IPS DF 4.7 (cell line): ENCODE data around the gene MICU2.

ENCODE experiments used
- DNase-seq: peaks from one replicate; pipeline ENCODE4 v3.0.0-alpha.2; 2013; ENCODE audit warnings: low spot score; ENCODE audit errors: extremely low read depth

MICU2 gene, protein sequence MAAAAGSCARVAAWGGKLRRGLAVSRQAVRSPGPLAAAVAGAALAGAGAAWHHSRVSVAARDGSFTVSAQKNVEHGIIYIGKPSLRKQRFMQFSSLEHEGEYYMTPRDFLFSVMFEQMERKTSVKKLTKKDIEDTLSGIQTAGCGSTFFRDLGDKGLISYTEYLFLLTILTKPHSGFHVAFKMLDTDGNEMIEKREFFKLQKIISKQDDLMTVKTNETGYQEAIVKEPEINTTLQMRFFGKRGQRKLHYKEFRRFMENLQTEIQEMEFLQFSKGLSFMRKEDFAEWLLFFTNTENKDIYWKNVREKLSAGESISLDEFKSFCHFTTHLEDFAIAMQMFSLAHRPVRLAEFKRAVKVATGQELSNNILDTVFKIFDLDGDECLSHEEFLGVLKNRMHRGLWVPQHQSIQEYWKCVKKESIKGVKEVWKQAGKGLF

DNA sequence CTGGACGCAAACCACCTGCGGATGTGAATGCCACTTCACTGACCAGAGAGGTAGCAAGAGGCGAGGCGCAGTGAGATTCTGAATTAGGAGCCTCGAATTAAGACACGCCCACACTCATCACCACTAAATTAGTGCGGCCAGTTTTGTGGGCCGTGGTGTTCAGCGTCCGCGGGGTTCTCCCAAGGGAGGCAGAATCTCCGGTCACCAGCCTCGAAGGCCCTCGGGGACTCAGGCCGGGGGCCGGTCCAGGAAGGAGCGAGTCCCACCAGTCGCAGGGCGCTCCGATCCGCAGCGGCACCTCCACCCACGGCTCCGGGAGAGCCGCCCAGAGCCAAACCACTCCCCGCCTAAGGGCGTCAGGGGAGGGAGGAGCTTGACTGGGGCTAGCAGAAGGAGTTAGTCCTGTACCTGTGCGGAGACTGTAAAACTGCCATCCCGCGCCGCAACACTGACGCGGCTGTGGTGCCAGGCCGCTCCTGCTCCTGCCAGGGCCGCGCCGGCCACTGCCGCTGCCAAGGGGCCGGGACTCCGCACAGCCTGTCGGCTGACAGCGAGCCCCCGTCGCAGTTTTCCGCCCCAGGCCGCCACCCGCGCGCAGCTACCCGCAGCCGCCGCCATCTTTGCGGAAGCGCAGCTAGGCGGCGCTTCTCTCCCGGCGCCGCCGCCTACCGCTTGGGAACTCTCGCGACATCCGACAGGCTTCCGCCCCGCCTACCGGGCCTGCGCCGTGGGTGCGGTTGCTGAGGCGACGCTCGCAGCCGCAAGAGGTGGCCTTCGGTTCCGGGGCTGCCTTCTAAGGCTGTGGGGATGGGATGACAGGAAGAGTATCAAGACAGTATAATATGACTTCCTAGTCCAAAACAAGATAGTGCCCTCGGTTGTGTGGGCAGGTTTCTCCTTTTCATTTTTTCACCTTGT, at the start of gene MICU2:
Gene MICU2 (minus strand): TSS at position 640 of the 918 bp plus-strand sequence. CDS start 22 bp downstream, at position 618.
- peak; percentile 58 for DNase-seq

DNA sequence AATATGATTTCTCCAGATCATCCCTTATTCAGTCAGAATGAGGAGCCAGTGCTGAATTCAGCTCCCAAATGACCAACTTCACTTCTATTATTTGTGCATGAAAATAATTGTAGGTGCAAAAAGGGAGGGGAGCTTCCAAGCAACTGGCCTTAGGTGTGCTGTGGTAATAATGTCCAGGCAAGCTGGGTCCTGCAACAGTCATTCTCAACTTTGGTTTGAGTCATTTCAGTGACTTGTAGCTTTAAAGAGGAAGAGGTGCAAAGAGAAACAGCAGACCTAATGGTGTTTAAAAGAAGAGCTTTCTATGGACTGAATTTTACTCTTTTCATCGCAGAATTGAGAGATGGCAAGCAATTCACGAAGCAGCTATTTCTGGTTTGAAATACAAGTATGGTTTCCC, 37.7 kb upstream of the MICU2 start:
- DNase-seq: no peak

DNA sequence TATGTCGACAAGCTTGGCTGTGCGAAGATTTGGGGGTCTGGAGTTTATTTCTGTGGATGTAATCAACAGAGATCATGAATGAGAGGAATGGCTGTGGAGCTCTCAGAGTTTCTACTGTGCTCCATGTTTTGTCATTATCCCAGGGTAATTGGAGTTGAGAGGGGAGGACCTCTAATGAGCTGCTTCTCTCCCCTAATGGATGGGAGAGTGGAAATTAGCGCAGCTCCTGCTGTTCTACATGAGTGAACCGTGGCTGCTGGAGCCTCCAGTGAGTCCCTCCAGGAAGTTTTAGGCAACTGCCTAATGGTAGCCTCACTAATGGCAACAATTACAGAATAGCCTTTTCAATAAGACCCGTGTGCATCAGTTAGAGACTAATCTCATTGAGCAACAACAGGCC, 35.6 kb upstream of the MICU2 start:
- DNase-seq: no peak

DNA sequence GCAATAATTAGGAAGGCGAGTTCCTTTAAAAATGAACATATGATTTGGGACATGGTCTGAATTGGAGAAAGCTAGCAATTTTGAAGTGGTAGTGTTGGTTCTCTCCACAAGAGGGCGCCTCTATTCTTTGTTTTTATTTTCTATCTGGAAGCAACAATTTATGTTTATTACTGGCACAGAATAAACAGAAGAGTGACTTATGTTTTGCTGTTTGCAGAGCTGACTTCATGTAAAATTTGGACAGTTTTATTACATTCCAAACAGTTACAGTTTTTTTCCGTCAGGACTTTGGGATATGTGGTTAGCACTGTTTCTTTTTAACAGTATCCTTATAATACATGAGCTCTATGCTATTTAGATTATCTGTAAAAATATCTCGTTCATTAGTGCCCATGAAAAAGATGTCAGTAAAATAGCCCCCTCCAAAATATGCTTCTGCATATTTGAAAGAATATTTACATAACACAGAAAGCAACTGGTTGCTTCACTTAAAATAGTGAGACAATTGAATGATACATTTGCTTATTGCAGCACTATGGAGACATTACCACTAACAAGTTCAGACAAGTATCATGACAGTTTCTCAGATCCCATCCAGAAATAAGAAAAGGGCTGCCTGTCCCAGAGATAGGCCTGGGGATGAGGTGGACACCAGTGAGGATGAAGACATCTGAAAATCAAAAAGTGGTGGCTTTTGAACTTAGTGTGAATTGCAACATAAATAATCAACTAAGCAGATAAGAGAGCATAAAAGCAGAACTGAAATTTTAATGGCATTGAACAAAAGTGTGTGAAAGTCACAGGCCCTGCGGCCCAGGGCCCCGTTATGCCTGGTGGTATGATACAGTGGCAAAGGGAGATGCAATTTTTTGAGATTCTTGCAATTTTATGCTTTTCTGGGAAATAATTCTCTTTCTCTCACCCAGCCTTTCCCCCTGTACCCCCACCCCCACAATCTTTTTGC, 34.6 kb upstream of the MICU2 start:
- DNase-seq: no peak

DNA sequence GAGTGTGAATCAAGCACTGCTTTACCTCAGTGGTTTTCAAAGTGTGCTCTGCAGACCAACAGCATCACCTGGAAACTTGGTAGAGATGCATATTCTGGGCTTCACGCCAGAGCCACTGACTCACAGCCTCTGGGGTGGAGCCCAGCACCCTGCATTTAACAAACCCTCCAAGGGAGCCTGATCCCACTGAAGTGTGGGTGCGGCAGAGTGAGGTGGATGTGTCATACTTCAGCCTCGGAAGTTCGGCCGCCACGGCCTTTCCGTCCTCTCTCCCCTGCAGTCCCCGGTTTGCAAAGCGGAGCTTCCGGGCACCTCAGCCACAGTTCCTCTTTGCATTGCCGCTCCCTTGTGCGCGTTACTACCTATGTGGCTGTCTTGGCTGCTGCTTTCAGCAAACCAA, 33.3 kb upstream of the MICU2 start:
- no peak for DNase-seq

DNA sequence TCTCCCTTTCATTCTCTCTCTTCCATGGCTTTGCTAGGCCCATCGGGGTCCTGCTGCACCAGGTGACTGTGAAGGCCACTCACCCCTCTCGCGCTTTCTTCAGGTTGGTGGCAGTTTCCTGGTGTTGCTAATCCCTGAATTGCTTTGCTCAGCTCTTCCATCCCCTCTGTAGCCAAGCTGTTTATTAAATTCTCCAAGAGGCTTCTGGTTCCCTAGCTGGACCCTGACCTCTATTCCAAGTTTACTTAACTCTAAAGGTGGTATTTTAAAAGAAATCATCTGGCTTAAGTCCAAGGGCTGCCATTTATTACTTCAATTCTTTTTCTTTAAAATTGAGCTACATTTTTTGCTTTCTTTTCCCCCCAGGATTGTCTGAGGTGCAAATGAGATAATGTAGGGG, 32.7 kb upstream of the MICU2 start:
- no peak for DNase-seq

DNA sequence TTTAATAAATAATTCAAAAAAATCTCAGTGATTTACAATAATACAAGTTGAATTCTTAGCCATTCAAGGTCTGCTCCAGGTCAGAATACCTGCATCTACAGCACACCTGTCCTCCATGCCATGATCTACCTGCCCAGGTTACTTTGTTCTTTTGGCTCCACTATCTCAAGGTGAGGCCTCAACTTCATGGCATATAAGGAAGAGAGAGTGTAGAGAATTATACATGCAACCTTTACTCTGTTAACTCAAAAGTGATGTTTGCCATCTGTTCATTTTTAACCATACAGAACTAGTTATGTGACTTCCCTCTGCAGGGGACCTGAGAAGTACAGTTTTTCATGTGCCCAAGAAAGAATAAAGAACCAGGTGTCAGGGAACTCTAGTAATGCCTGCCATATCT, 28.2 kb upstream of the MICU2 start:
- no peak for DNase-seq

DNA sequence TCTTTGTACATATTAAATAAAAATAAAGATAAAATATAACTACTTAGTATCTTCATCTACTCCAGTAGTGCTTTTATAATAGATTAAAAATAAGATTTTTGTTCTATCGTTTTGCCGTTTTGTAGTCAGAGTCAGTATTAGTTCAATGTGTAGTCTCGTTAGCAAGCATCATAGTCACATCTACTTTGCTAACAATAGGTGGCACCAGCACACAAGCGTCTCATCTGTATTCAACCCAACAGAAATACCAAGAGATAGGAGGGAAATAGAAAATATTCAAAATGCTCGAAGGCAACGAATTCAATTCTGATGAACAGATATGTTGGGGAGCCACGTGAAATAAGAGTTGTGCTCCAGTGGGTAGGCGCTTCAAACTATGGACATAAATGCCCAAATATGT, 21.4 kb upstream of the MICU2 start:
- no peak for DNase-seq

DNA sequence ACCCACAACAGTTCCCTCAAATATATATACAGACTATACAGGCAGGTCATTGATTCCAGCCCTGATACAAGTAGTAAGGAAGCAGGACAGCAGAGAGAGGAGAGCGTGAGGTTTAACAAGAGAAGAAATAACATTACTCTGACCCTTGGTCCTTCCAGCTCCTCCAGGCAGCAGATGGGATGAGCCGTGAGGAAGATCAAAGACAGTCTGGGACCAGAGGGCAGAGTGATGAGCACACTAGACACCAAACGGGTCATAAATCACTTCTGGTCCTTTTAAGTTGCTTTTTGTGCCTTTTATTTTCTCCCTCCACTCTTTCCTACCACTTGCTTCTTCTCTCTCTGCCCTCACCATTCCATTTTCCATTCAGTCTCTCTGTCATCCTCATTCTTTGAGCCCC, 16.9 kb upstream of the MICU2 start:
- DNase-seq: no peak

DNA sequence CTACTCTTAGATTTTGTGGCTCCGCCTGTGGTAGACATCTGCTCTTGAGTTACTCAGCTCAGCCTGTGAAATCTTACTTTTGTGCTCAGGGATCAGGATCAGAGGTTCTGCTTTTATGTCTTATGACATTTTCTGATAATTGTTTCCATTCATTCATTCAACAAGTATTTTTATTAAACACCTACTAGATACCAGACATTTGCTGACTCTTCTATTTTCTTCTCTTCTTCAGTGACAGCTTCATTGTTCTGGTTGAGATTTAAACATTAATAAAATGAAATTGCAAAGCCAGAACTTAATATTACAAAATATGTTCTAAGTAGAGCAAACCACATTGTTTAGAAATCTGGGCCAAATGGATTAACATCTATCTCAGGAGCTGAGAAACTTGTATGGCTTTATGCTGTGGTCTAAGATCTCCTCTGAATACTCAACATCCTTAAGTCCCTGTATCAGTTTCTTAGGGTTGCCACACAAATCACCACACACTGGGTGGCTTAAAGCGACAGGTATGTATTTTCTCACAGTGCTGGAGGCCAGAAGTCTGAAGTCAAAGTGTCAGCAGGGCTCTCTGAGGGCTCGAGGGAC, 15.8 kb upstream of the MICU2 start:
- no peak for DNase-seq

DNA sequence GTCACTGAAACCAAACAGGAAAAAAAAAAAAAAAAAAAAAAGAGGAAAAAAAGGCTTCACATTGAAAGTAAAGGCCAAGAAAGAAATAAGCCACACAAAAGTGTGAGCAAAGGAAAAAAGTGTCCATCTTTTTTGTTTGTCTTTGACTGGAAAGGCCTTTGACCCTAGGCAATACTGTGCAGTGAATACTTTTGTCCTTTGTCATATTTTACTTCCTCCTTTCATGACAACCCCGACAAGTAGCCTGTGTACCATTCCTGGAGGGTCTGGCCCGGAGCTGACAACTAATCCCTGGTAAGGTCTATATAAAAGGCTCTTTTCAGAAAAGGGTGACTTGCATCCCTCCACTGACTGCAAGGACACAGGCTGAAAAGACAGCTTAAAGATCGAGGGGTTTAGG, 12.9 kb upstream of the MICU2 start:
- DNase-seq: no peak

DNA sequence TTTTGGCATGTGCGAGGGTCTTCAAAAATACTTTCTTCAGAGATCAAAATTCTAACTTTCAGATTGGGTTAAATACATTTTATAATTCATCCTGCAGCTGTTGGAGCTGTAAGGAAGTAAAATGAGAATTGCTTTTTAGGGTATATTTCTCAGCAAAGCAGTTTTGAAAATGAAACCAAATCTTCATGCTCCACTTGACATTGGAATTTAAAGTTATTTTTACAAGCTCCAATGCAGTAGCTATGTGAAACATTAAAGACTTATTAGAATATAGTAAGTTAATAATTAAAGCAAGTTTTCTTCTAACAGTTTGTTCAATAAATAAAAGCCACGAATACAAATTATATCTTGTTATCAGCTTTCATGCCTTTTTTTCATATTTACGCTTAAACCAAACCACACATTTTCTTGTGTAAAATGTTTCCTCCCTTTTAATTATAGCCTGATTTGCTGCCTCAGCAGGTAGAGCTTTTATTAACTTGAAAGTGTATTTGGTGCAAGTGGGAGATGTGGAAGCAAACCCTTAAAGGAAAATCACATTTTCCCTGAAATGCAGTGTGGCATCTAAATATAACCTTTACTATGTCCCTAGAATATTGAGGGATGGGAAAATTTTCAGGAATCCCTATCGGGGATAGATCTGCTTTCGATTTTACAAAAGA, 12.4 kb upstream of the MICU2 start:
- no peak for DNase-seq

DNA sequence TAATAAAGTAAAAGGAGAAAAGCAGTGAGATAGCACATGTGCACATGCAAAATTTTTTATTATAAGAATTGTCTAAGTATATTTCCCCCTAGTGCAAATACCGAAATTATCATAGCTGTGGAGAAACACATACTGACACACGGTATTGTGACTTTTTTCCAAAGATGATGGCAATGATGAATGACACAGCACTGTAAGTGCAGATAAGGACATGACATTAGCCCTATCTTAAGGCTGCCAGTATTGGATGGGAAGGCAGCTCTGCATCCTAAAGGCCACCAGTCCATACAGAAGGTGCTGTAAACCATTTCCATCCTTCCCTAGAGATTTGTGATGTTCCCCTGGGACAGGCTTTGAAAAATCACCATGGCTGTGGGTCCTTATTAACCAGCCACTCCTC, 11.5 kb upstream of the MICU2 start:
- no peak for DNase-seq

DNA sequence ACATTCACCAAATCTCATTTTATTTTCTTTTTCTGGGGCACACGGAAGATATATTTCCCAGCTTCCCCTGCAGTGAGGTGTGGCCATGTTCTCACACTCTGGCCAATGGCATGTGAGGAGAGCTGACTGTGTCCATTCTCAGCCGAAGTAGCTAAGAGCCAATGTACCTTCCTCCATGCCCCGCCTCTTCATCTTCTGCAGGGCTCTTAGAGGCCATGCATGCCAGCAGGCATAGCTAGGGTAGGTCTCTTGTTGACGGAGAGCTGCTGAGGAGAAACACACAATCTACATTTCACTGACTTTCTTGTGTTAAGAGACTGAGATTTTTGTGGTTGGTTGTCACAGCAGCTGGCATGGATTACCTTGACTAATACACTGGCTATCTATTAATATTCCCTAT, 9.8 kb upstream of the MICU2 start:
- no peak for DNase-seq

DNA sequence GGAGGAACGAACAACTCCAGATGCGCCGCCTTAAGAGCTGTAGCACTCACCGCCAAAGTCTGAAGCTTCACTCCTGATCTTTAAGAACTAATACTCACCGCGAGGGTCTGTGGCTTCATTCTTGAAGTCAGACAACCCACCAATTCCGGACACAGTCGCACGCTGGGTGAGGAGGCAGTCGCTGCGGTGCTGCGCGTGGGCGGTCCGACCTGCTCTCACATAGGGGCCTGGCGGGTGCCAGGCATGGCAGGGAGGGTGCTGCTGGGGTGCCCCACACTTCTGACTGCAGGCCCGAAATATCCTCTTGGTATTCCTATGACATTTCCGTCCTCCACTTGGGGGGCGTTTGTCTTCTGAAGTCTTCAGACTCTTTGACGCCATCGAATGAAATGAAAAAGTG, 7.4 kb upstream of the MICU2 start:
- no peak for DNase-seq

DNA sequence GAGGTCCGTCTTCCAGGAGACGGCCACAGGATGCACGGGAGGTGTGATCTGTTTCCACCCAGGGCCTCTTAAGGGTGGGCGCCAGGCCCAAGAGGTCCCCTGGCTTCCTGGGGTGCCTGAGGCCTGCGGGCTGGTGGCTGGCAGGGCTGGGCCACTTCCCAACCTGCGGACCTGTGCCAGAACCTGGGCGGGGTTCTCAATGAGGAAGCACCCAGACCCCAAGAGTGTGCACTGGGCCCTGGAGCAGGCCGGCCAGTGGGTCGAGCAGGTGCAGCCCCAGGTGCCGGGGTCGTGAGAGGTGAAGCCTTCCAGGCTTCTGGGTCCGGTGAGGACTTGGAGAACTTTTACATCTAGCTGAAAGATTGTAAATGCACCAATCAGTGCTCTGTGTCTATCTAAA, 6.7 kb upstream of the MICU2 start:
- no peak for DNase-seq

DNA sequence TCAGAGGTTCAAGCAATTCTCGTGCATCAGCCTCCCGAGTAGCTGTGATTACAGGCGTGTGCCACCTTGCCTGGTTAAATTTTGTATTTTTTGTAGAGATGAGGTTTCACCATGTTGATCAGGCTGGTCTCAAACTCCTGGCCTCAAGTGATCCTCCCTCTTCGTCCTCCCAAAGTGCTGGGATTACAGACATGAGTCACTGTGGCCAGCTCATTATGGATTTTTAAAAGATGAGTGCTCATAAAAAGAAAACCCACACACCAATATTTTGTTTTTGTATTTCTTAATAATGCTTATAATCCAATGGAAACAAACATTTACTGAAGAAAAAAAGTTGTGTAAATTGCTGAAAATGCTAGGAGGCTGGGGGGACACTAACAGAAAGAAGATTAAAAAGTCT, 5.0 kb upstream of the MICU2 start:
- no peak for DNase-seq

DNA sequence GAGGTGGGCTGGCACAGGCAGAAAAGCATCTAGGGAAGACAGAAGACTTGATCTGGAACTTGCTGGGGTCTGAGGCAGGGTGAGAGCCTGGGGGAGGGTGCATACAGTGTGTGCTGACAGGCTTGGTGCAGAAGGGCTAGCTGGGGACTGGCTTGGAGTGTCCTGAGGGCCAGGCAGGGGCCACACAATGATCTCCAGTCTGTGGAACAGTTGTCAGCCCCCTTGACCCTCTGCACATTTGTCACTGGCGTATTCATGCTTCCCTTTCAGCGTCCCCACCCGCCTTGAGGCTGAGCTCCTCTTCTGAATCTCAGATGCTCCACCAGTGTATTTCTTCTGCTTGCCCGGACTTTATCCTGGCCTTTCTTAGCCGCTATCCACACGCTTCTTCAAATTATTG, 2.8 kb upstream of the MICU2 start:
- DNase-seq: no peak

DNA sequence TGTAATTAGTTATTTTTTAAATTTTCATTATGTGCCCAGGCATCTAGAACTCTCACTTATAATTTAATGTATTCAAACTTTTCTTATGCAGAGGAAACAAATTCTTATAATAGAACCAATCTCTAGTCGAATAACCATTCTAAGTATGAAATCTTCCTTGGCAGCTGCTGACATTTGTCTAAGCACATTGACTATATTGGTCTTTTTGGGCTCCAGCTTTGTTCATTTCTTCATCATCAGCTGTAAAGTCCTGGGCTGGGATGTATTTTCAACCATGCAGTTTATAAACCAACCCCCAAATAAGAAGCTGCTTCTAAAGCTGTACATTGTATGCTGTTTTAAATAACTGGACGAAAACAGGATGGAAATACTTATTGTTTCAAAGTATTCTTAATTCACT, 2.3 kb upstream of the MICU2 start:
- DNase-seq: no peak

DNA sequence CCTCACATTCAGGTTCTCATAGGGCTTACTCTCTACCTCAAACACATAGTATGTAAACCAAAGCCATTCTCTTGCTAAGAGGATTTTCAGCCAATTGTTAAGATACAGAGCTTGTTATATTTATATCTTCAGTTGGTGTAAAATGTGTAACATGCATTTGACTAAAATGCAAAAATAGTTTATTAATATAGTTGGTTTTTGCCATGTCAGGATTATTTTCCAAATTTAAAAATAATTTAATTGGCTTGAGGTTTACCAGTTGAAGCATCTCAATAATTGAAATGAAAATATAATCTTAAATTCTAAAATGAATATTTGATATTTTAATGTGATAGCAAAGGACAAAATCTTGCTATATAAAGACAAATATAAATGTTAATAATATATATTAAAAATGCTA, 7.2 kb downstream of the MICU2 start:
- DNase-seq: no peak

DNA sequence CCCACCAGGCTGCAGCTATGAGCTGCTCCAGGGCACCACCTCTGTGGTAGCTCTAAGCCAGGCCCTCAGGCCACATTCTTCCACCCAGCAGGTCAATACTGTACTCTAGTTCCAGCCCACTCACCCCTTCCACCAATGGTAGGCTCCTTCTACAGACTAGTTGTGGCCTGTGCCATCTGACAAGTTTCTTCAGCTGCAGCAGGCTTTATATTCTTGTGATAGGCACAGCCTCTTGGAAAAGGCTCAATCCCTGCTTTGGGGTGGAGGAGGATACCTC, 8.5 kb downstream of the MICU2 start:
- DNase-seq: no peak
